Loucy (cell line): Measurements from ENCODE around the gene CAMK1D.

Experiments used
- CTCF ChIP-seq: fragments of 200-600 bp; sonication (generic); conservative IDR thresholded peaks from 2 replicates; pipeline ENCODE4 v1.5.1; 2014; ENCODE audit warnings: mild to moderate bottlenecking, antibody characterized with exemption, low read length
- EZH2phosphoT487 ChIP-seq: fragments of 200-600 bp; IDR thresholded peaks from 2 replicates; pipeline ENCODE4 v1.6.1; 2018; ENCODE audit warnings: antibody characterized with exemption, mild to moderate bottlenecking, moderate library complexity, borderline replicate concordance

GRCh38 chr10:12625393-12626023 is 276.2 kb downstream of the CAMK1D start:
- TF ChIP-seq CTCF = no peak
- TF ChIP-seq EZH2phosphoT487 = no peak
